HL-60 (cell line): Measurements from ENCODE around the gene PRM1.
A peak's percentile ranks its signal among the peaks of the same experiment; 100 is the strongest.

Experiments
- DNase-seq, 2 experiments: peaks; one replicate each; pipeline ENCODE4 v3.0.0-alpha.2; 2010 to 2020; ENCODE audit warnings: low read depth in 1 of 2, low spot score in 1 of 2
- H3K27ac ChIP-seq: fragments of 250-450 bp; sonication (Bioruptor Pico); replicated peaks from 2 replicates; pipeline ENCODE4 v1.5.1; 2020; ENCODE audit warnings: mild to moderate bottlenecking, moderate library complexity
- H3K27me3 ChIP-seq: fragments of 250-450 bp; sonication (Bioruptor Pico); 2 replicates; pipeline ENCODE4 v1.5.1; 2021; ENCODE audit warnings: mild to moderate bottlenecking, moderate library complexity; ENCODE audit not compliant: insufficient read depth, poor library complexity, severe bottlenecking
- H3K4me3 ChIP-seq: replicated peaks from 2 replicates; pipeline ENCODE4 v1.5.1; 2011; ENCODE audit warnings: mild to moderate bottlenecking, control low read depth, low read length; ENCODE audit not compliant: insufficient read depth
- CTCF ChIP-seq: IDR thresholded peaks from one replicate; pipeline ENCODE4 v1.5.1; 2011; ENCODE audit warnings: low read length, control low read depth, inconsistent platforms; ENCODE audit not compliant: insufficient read depth
- GABPA ChIP-seq: IDR thresholded peaks from 2 replicates; pipeline ENCODE4 v1.6.1; 2012; ENCODE audit warnings: low read depth
- POLR2AphosphoS5 ChIP-seq: IDR thresholded peaks from 2 replicates; pipeline ENCODE4 v1.6.1; 2012; ENCODE audit warnings: low read depth
- SPI1 ChIP-seq: IDR thresholded peaks from 2 replicates; pipeline ENCODE4 v1.6.1; 2012; ENCODE audit warnings: low read depth, mild to moderate bottlenecking, borderline replicate concordance
- TF ChIP-seq, protein P1 (sequence below): IDR thresholded peaks from 2 replicates; pipeline ENCODE4 v1.6.1; 2012; ENCODE audit warnings: low read depth; ENCODE audit not compliant: insufficient replicate concordance

The PRM1 gene

DNA sequence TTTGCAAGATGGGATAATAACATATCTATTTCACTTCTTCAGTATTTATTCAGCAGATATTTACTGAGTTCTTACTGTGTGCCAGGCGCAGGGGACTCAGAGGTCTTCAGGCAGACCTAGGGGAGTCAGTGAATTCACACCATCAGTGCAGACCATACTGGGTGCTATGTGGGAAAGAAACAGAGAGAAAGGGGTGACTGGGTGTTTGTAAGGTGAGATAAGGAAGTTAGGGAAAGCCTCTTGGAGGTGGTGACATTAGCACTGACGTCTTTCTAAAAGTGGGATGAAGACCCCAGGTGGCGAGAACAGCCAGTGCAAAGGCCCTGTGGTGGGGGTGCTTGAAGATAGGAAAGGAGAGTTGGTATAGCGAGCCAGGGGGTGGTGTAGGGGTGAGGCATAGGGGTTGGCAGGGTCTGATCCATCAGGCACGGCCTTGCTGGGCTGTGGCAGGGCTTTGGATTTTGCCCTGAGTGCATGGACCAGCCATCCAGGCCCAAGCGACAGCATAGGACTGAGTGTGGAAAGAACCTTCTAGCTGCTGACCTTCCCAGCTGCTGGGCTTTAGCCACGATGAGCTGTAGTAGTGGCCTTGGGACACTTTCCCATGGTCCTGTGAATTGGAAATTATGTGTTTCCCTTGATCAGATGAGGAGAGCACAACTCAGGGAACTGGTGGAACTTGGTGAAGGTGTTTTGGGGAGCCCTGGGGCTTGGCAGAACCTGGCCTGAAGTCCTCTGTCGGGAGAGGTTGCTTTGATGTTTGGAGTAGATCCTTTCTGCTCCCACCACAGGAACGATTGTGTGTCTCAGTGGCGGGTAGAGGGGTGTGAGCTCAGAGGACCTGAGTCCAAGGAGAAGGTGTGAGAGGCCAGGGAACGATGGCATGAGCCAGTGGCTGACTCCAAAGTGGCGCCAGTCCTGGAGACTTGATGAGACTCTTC lies 21.2 kb downstream of the PRM1 start:
- TF ChIP-seq SPI1 (no peak), GABPA (no peak)
- Histone ChIP-seq H3K4me3 (no peak overlapping the region), H3K27me3 (no peaks in the 10 kb centered on the region), H3K27ac (no peak overlapping the region)
- DNase-seq, result no peak

- DNase-seq, result no peak
- TF ChIP-seq SPI1 (no peak), CTCF (no peak), POLR2AphosphoS5 (no peak)
- TF ChIP-seq, protein P1, sequence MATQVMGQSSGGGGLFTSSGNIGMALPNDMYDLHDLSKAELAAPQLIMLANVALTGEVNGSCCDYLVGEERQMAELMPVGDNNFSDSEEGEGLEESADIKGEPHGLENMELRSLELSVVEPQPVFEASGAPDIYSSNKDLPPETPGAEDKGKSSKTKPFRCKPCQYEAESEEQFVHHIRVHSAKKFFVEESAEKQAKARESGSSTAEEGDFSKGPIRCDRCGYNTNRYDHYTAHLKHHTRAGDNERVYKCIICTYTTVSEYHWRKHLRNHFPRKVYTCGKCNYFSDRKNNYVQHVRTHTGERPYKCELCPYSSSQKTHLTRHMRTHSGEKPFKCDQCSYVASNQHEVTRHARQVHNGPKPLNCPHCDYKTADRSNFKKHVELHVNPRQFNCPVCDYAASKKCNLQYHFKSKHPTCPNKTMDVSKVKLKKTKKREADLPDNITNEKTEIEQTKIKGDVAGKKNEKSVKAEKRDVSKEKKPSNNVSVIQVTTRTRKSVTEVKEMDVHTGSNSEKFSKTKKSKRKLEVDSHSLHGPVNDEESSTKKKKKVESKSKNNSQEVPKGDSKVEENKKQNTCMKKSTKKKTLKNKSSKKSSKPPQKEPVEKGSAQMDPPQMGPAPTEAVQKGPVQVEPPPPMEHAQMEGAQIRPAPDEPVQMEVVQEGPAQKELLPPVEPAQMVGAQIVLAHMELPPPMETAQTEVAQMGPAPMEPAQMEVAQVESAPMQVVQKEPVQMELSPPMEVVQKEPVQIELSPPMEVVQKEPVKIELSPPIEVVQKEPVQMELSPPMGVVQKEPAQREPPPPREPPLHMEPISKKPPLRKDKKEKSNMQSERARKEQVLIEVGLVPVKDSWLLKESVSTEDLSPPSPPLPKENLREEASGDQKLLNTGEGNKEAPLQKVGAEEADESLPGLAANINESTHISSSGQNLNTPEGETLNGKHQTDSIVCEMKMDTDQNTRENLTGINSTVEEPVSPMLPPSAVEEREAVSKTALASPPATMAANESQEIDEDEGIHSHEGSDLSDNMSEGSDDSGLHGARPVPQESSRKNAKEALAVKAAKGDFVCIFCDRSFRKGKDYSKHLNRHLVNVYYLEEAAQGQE, result no peak
- Histone ChIP-seq H3K27me3 (no peaks in the 10 kb centered on the region), H3K4me3 (no peak overlapping the region), H3K27ac (no peak overlapping the region)
Observed at GRCh38 chr16:11258553-11259492, 22.3 kb downstream of the PRM1 start.

DNA sequence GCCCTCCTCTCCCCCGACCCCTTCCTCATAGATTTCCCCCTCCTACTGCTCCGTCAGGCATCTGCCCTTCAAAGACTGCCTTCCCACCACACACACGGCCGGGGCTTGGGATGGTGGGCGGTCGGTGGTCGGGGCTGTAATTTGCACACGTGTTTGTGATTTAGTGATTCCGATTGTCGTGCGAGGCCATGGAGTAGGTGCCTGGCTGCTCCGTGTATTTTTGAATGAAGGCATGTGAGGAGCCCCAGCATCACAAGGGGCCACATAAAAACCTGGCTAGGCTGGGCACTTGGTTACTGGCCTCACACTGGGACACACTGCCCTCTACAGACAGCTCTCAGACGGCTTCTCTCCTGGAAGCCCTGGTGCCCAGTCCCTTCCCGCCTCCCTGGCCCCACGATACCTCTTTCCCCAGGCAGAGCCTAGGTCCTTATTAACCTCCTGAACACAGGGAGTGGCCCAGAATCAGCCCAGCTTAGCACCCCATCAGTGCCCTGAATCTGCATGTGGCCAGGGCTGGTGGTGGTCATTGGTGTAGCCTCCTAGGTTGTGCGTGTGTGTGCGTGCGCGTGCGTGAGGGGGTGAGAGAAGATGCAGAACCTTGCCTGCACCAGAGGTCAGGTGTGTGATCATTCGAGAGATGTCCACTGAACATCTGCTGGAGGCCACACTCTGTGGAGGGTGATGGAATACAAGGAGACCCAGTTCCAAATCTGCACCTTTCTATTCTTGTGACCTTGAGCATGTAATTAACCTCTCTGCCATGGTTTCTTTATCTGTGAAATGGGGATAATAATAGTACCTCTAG lies 23.8 kb downstream of the PRM1 start:
- no peaks in the 10 kb centered on the region for H3K27me3 ChIP-seq
- peak overlapping the region; percentile 83 for H3K4me3 ChIP-seq
- TF ChIP-seq, protein P1, result no peak
- TF ChIP-seq POLR2AphosphoS5 (0 out of 2 replicates have a peak, but pooled peaks have one; percentile 12), CTCF (peak; percentile 61)
- DNase-seq, result peak; percentile 58 to 80
- no peak overlapping the region for H3K27ac ChIP-seq
